HepG2 (cell line): ENCODE measurements around the gene EMC9. TPM values are rescaled to one million over a fixed set of nuclear protein-coding genes. Genes with fewer than 3 reads are reported as not detected.
A peak's percentile ranks its signal among the peaks of the same experiment; 100 is the strongest.

Source experiments
- HDAC2 ChIP-seq: sonication (generic); formaldehyde crosslinking; IDR thresholded peaks from 2 replicates; pipeline ENCODE4 v1.4.0; 2020; ENCODE audit warnings: missing genetic modification reagents
- NFE2L1 ChIP-seq: sonication (generic); formaldehyde crosslinking; IDR thresholded peaks from 2 replicates; pipeline ENCODE4 v1.4.0; 2020; ENCODE audit warnings: missing genetic modification reagents, mild to moderate bottlenecking, borderline replicate concordance
- ZBTB20 ChIP-seq: sonication (generic); formaldehyde crosslinking; IDR thresholded peaks from 2 replicates; pipeline ENCODE4 v1.8.1; 2023; ENCODE audit warnings: missing genetic modification reagents, low read depth, mild to moderate bottlenecking, borderline replicate concordance
- ZNF570 ChIP-seq: sonication (generic); formaldehyde crosslinking; IDR thresholded peaks from 2 replicates; pipeline ENCODE4 v1.4.0; 2020; ENCODE audit warnings: mild to moderate bottlenecking, missing genetic modification reagents, borderline replicate concordance
- polyA plus RNA-seq, 8 experiments: library from polyadenylated mRNA; depleted of rRNA in 3 of 8; stranded (reverse) in 7 of 8; unstranded in 1 of 8; fragments of >200 nt; fragmentation: Illumina TruSeq in 4 of 8; extraction: Trizol in 4 of 8; gene quantifications; 2 replicates each; pipeline versions ENCODE4 v1.2.1 to v1.2.3, GENCODE V29; 2011 to 2016; ENCODE audit warnings: low read depth in 4 of 8, missing spikeins in 1 of 8, mixed read lengths in 1 of 8; ENCODE audit not compliant: insufficient read depth in 1 of 8
- total RNA-seq, 5 experiments: library from RNA; depleted of rRNA; stranded (reverse); fragments of >200 nt; fragmentation: Illumina TruSeq; extraction: Trizol; gene quantifications; 2 replicates each; pipeline ENCODE4 v1.2.3, GENCODE V29; 2016; ENCODE audit warnings: low read depth in 1 of 5
- TF ChIP-seq, protein P1 (sequence below): sonication (generic); formaldehyde crosslinking; IDR thresholded peaks from 2 replicates; pipeline ENCODE4 v1.8.1; 2023; ENCODE audit warnings: mild to moderate bottlenecking, moderate library complexity, missing genetic modification reagents
- TF ChIP-seq, protein P2 (sequence below): IDR thresholded peaks from 2 replicates; pipeline ENCODE4 v1.6.1; 2012; ENCODE audit warnings: low read depth, low read length, improper control_type of control experiment
- TF ChIP-seq, protein P3 (sequence below): sonication (generic); formaldehyde crosslinking; IDR thresholded peaks from 2 replicates; pipeline ENCODE4 v1.5.0; 2020; ENCODE audit warnings: mild to moderate bottlenecking, missing genetic modification reagents, borderline replicate concordance

Gene EMC9
- total and polyA plus RNA-seq, 2 of the 13 experiments (the other 11 are each of a cell fraction or from before 2014, with no cell fraction given) = 60.5 to 78.7 TPM

DNA sequence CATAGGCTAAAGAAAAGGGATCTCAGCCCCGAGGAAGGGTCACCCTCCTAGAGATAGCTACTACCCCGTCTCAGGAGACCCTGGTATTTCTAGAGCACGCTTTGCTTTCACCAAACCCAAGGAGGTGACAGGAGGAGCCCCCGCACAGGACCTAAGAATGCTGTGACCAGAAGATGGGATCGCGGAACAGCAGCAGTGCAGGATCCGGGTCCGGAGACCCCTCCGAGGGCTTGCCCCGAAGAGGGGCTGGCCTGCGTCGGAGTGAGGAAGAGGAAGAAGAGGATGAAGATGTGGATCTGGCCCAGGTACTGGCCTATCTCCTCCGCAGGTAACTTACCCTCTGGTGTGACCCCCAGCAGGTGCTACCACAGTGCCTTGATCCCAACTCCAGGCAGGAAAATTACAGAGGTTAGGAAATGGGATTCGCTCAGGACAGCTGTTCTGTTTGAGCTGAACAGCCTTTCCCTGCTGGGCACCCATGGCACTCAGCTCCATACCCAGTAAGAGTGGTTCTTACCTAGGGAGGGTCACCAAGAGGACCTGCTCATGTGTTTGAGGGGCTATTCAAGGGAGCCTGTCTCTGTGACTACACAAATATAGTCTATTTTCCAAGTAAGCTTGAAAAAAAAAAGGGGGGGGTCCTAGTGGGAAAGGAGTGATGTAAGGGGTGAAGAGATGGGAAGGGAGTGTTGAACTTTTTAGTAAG lies 25.8 kb downstream of the EMC9 start (continued):
- TF ChIP-seq, protein P1, sequence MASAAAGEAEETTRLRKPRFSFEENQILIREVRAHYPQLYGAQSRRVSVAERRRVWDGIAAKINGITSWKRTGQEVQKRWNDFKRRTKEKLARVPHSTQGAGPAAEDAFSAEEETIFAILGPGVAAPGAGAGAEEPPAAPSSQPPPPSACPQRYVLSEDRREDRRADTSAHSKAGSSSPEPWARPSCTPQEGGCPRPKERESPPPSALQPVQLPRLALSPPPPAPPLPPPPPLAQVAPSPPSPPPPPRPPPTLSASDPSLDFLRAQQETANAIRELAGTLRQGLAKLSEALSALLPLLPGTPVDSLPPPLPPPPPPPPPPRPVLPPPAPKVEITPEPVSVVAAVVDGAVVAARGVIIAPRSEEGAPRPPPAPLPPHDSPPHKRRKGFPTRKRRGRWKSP (CRISPR knock-in tag) = no peak
- TF ChIP-seq, protein P2, sequence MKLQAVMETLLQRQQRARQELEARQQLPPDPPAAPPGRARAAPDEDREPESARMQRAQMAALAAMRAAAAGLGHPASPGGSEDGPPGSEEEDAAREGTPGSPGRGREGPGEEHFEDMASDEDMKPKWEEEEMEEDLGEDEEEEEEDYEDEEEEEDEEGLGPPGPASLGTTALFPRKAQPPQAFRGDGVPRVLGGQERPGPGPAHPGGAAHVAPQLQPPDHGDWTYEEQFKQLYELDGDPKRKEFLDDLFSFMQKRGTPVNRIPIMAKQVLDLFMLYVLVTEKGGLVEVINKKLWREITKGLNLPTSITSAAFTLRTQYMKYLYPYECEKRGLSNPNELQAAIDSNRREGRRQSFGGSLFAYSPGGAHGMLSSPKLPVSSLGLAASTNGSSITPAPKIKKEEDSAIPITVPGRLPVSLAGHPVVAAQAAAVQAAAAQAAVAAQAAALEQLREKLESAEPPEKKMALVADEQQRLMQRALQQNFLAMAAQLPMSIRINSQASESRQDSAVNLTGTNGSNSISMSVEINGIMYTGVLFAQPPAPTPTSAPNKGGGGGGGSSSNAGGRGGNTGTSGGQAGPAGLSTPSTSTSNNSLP = no peak
- TF ChIP-seq, protein P3, sequence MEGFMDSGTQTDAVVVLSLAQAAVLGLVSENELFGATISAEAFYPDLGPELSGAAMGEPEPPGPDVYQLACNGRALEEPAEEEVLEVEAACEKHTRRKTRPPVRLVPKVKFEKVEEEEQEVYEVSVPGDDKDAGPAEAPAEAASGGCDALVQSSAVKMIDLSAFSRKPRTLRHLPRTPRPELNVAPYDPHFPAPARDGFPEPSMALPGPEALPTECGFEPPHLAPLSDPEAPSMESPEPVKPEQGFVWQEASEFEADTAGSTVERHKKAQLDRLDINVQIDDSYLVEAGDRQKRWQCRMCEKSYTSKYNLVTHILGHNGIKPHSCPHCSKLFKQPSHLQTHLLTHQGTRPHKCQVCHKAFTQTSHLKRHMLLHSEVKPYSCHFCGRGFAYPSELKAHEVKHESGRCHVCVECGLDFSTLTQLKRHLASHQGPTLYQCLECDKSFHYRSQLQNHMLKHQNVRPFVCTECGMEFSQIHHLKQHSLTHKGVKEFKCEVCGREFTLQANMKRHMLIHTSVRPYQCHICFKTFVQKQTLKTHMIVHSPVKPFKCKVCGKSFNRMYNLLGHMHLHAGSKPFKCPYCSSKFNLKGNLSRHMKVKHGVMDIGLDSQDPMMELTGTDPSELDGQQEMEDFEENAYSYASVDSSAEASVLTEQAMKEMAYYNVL (CRISPR knock-in tag) = no peak
- TF ChIP-seq NFE2L1 (CRISPR knock-in tag) (0 out of 2 replicates have a peak, but pooled peaks have one; percentile 64), ZBTB20 (peak; percentile 84; the same call in 1 of the 2 replicates), ZNF570 (CRISPR knock-in tag) (no peak), HDAC2 (no peak)
